Fibroblast of lung (primary cell): Measurements from ENCODE around the gene CAMSAP2.

Experiments
- CTCF ChIP-seq, 2 donors: IDR thresholded peaks in 1 of 2; conservative IDR thresholded peaks in 1 of 2; 1 replicate in 1 of 2; 2 replicates in 1 of 2; pipeline ENCODE4 v1.5.1; 2011 to 2012; ENCODE audit warnings: low read length in 2 of 2, control low read depth in 1 of 2, inconsistent platforms in 1 of 2, low read depth in 1 of 2, mild to moderate bottlenecking in 1 of 2
- EZH2 ChIP-seq: IDR thresholded peaks from 2 replicates; pipeline ENCODE4 v1.5.1; 2012; ENCODE audit warnings: low read length, control low read depth, mild to moderate bottlenecking; ENCODE audit errors: missing control alignments

GRCh38 chr1:200710166-200710565 is 28.5 kb upstream of the CAMSAP2 start:
- TF ChIP-seq CTCF (conservative IDR thresholded peaks at IDR 0.05 in 1 of 2, IDR thresholded peaks at IDR 0.05 in 1 of 2; ENCODE audit: low read depth in 1 of 2, low read length in 2 of 2) (no peak), EZH2 (no peak)
